Trophoblast cell (in vitro differentiated cells and primary cell): ENCODE results near the gene TNS4.
A peak's percentile ranks its signal among the peaks of the same experiment; 100 is the strongest.

ENCODE experiments used
- DNase-seq, 2 donors: peaks; one replicate each; pipeline ENCODE4 v3.0.0-alpha.2; 2016
- H2AFZ ChIP-seq: 2 replicates; pipeline ENCODE4 v1.6.1; 2013; ENCODE audit warnings: low read length, moderate library complexity, mild to moderate bottlenecking; ENCODE audit not compliant: insufficient read depth, poor library complexity
- H2AK5ac ChIP-seq: 2 replicates; pipeline ENCODE4 v1.6.1; 2013; ENCODE audit warnings: mild to moderate bottlenecking, low read length
- H2BK120ac ChIP-seq: 2 replicates; pipeline ENCODE4 v1.6.1; 2013; ENCODE audit warnings: low read length, mild to moderate bottlenecking, moderate library complexity; ENCODE audit not compliant: insufficient read depth, poor library complexity
- H2BK12ac ChIP-seq: 2 replicates; pipeline ENCODE4 v1.6.1; 2013; ENCODE audit warnings: mild to moderate bottlenecking, low read length, moderate library complexity
- H2BK5ac ChIP-seq: 2 replicates; pipeline ENCODE4 v1.6.1; 2013; ENCODE audit warnings: low read length, low read depth, moderate library complexity, mild to moderate bottlenecking; ENCODE audit not compliant: poor library complexity
- H3K14ac ChIP-seq: 2 replicates; pipeline ENCODE4 v1.6.1; 2013; ENCODE audit warnings: mild to moderate bottlenecking, low read length
- H3K18ac ChIP-seq: 2 replicates; pipeline ENCODE4 v1.6.1; 2013; ENCODE audit warnings: mild to moderate bottlenecking, low read length
- H3K23ac ChIP-seq: 2 replicates; pipeline ENCODE4 v1.6.1; 2013; ENCODE audit warnings: low read length
- H3K27ac ChIP-seq: 2 replicates; pipeline ENCODE4 v1.5.1; 2013; ENCODE audit warnings: low read depth, mild to moderate bottlenecking, inconsistent platforms, low read length, moderate library complexity
- H3K27me3 ChIP-seq: 2 replicates; pipeline ENCODE4 v1.6.1; 2013; ENCODE audit warnings: inconsistent platforms, mild to moderate bottlenecking, low read length, moderate library complexity; ENCODE audit not compliant: insufficient read depth
- H3K36me3 ChIP-seq, 2 experiments: 1 replicate in 1 of 2; 2 replicates in 1 of 2; pipeline ENCODE4 v1.6.1; 2013; ENCODE audit warnings: low read length in 2 of 2, mild to moderate bottlenecking in 2 of 2, moderate library complexity in 1 of 2; ENCODE audit not compliant: insufficient read depth in 2 of 2, control insufficient read depth in 1 of 2
- H3K4ac ChIP-seq: 2 replicates; pipeline ENCODE4 v1.6.1; 2013; ENCODE audit warnings: low read depth, mild to moderate bottlenecking, low read length, moderate library complexity
- H3K4me1 ChIP-seq, 2 experiments: 1 replicate in 1 of 2; 2 replicates in 1 of 2; pipeline ENCODE4 v1.6.1; 2013; ENCODE audit warnings: low read length in 2 of 2, mild to moderate bottlenecking in 2 of 2, moderate library complexity in 1 of 2; ENCODE audit not compliant: insufficient read depth in 2 of 2, control insufficient read depth in 1 of 2
- H3K4me2 ChIP-seq: 2 replicates; pipeline ENCODE4 v1.6.1; 2013; ENCODE audit warnings: inconsistent platforms, mild to moderate bottlenecking, low read length, moderate library complexity
- H3K4me3 ChIP-seq: 2 replicates; pipeline ENCODE4 v1.5.1; 2013; ENCODE audit warnings: mild to moderate bottlenecking, low read depth, low read length, inconsistent platforms
- H3K79me1 ChIP-seq: one replicate; pipeline ENCODE4 v1.6.1; 2013; ENCODE audit warnings: low read length
- H3K79me2 ChIP-seq: 2 replicates; pipeline ENCODE4 v1.6.1; 2013; ENCODE audit warnings: low read length, mild to moderate bottlenecking; ENCODE audit not compliant: control insufficient read depth, insufficient read depth, poor library complexity
- H3K9ac ChIP-seq: 2 replicates; pipeline ENCODE4 v1.6.1; 2013; ENCODE audit warnings: mild to moderate bottlenecking, low read length
- H3K9me3 ChIP-seq: 2 replicates; pipeline ENCODE4 v1.6.1; 2013; ENCODE audit warnings: low read depth, mild to moderate bottlenecking, control low read depth, inconsistent platforms, low read length; ENCODE audit not compliant: insufficient read depth
- H4K12ac ChIP-seq: 2 replicates; pipeline ENCODE4 v1.6.1; 2013; ENCODE audit warnings: low read depth, mild to moderate bottlenecking, low read length, moderate library complexity
- H4K8ac ChIP-seq: 2 replicates; pipeline ENCODE4 v1.6.1; 2013; ENCODE audit warnings: low read depth, mild to moderate bottlenecking, low read length, moderate library complexity
- H4K91ac ChIP-seq: one replicate; pipeline ENCODE4 v1.6.1; 2013; ENCODE audit warnings: low read depth, mild to moderate bottlenecking, low read length, moderate library complexity
- WGBS: extraction: QIAGEN DNeasy Blood & Tissue Kit; methylation state at CpG from one replicate; pipeline ENCODE4 v1.1.7; 2013; ENCODE audit warnings: missing lambda C conversion rate; ENCODE audit not compliant: insufficient read length, insufficient coverage; ENCODE audit errors: extremely low coverage; 5-methylcytosine and 5-hydroxymethylcytosine counted together

Gene TNS4

DNA sequence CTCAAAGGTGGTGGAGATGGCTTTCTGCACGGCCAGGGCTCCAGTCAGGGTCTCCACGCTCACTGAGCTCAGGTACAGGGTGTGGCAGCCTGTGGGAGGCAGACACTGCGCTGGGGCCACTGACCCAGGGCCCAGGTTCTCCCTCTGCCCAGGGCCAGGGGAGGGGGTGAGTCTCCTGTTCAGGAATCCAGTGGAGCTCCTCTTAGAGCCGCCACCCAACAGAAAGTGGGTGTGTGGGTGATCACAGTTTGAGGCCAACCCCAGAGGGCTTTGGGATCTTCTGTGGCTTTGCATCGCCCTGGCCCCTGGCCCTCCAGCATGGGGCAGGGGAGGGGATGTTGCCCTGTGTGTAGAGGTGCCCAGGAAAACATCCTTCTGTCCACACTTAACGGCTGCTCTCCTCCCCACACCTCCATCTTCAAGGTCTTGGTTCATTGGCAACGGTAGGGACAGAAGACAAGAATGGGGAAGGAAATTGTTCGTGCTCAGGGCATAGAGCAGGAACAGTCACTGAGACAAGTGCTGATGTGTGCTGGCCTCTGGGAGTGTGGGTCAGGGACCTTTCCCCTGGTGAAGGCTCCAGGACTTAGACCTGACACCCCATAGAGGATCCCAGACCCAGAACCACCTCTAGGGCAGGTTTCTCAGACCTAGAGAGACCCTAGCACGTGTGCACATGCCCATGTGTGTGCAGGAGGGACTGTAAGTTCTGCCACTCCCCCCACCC, 21.5 kb downstream of the TNS4 start:
- no peak overlapping the region for H2BK12ac ChIP-seq
- H3K4ac ChIP-seq = no peak overlapping the region
- H3K4me1 ChIP-seq = peaks cover 10 to 16% of the 10 kb centered on the region in 2 experiments
- no peak overlapping the region for H4K91ac ChIP-seq
- no peak for DNase-seq
- no peak overlapping the region for H3K23ac ChIP-seq
- no peak overlapping the region for H3K27ac ChIP-seq
- no peak overlapping the region for H2BK120ac ChIP-seq
- H3K36me3 ChIP-seq = no peaks in the 10 kb centered on the region
- no peak overlapping the region for H3K9ac ChIP-seq
- H4K8ac ChIP-seq = no peak overlapping the region
- no peak overlapping the region for H3K14ac ChIP-seq
- no peak overlapping the region for H2AFZ ChIP-seq
- no peak overlapping the region for H2BK5ac ChIP-seq
- peak overlapping the region; percentile 2 for H3K4me3 ChIP-seq
- H3K79me2 ChIP-seq = no peaks in the 10 kb centered on the region
- no peak overlapping the region for H2AK5ac ChIP-seq
- no peaks in the 10 kb centered on the region for H3K27me3 ChIP-seq
- no peak overlapping the region for H4K12ac ChIP-seq
- WGBS = no CpG with 5 or more reads among the region's 9 CpGs
- peaks cover 7% of the 10 kb centered on the region for H3K79me1 ChIP-seq
- no peak overlapping the region for H3K18ac ChIP-seq
- H3K9me3 ChIP-seq = no peaks in the 10 kb centered on the region
- no peak overlapping the region for H3K4me2 ChIP-seq

GRCh38 chr17:40478486-40478885, 22.9 kb downstream of the TNS4 start:
- no peak overlapping the region for H4K12ac ChIP-seq
- no peak overlapping the region for H3K14ac ChIP-seq
- no peaks in the 10 kb centered on the region for H3K79me2 ChIP-seq
- H3K4me3 ChIP-seq = no peak overlapping the region
- H4K8ac ChIP-seq = no peak overlapping the region
- H3K4me1 ChIP-seq = peaks cover 3 to 5% of the 10 kb centered on the region in 2 experiments
- no peak overlapping the region for H2BK120ac ChIP-seq
- no peak overlapping the region for H3K18ac ChIP-seq
- H4K91ac ChIP-seq = no peak overlapping the region
- H3K79me1 ChIP-seq = peaks cover 2% of the 10 kb centered on the region
- H3K27me3 ChIP-seq = no peaks in the 10 kb centered on the region
- no peak overlapping the region for H2BK12ac ChIP-seq
- H2AFZ ChIP-seq = no peak overlapping the region
- H3K36me3 ChIP-seq = peaks cover 0 to 2% of the 10 kb centered on the region in 2 experiments
- H3K4me2 ChIP-seq = no peak overlapping the region
- WGBS = no CpG with 5 or more reads among the region's 13 CpGs
- no peak overlapping the region for H3K23ac ChIP-seq
- no peak overlapping the region for H3K9ac ChIP-seq
- DNase-seq = no peak
- H2AK5ac ChIP-seq = no peak overlapping the region
- H3K4ac ChIP-seq = no peak overlapping the region
- H3K9me3 ChIP-seq = no peaks in the 10 kb centered on the region
- H2BK5ac ChIP-seq = no peak overlapping the region
- no peak overlapping the region for H3K27ac ChIP-seq

- Histone ChIP-seq H3K4ac (no peak overlapping the region), H3K79me2 (no peaks in the 10 kb centered on the region), H3K27ac (no peak overlapping the region), H3K9ac (no peak overlapping the region), H2BK5ac (no peak overlapping the region), H3K9me3 (no peaks in the 10 kb centered on the region), H3K18ac (no peak overlapping the region), H3K79me1 (peaks cover 2% of the 10 kb centered on the region), H4K91ac (no peak overlapping the region), H4K12ac (no peak overlapping the region), H2BK12ac (no peak overlapping the region), H2AK5ac (no peak overlapping the region), H4K8ac (no peak overlapping the region), H2BK120ac (no peak overlapping the region), H3K14ac (no peak overlapping the region), H2AFZ (no peak overlapping the region), H3K36me3 (peaks cover 0 to 2% of the 10 kb centered on the region in 2 experiments), H3K4me3 (no peak overlapping the region), H3K4me1 (peaks cover 3% of the 10 kb centered on the region in 2 experiments), H3K4me2 (no peak overlapping the region), H3K27me3 (no peaks in the 10 kb centered on the region), H3K23ac (no peak overlapping the region)
- no peak for DNase-seq
- no CpG with 5 or more reads among the region's 1 CpG for WGBS
These were observed 23.6 kb downstream of the TNS4 start for GRCh38 chr17:40477796-40478195.

- Histone ChIP-seq H3K4me2 (no peak overlapping the region), H3K4ac (no peak overlapping the region), H3K4me1 (peaks cover 9 to 16% of the 10 kb centered on the region in 2 experiments), H3K36me3 (peaks cover 0 to 2% of the 10 kb centered on the region in 2 experiments), H4K91ac (peak overlapping the region; percentile 28), H3K18ac (no peak overlapping the region), H2AFZ (no peak overlapping the region), H2AK5ac (no peak overlapping the region), H2BK5ac (no peak overlapping the region), H3K9me3 (peaks cover 6% of the 10 kb centered on the region), H3K23ac (no peak overlapping the region), H3K14ac (no peak overlapping the region), H3K79me1 (peaks cover 6% of the 10 kb centered on the region), H2BK12ac (peak overlapping the region; percentile 30), H3K79me2 (no peaks in the 10 kb centered on the region), H3K9ac (no peak overlapping the region), H3K27me3 (no peaks in the 10 kb centered on the region), H2BK120ac (no peak overlapping the region), H4K8ac (no peak overlapping the region), H4K12ac (no peak overlapping the region), H3K27ac (no peak overlapping the region), H3K4me3 (no peak overlapping the region)
- DNase-seq = no peak
- no CpG with 5 or more reads among the region's 18 CpGs for WGBS
These were observed 26.1 kb downstream of the TNS4 start for GRCh38 chr17:40475234-40475908.
